GM23338 (cell line): ENCODE results near the gene NDUFAF8. TPM values are rescaled to one million over a fixed set of nuclear protein-coding genes. Genes with fewer than 3 reads are reported as not detected.

ENCODE experiments used
- ATAC-seq: fragments of 200-7000 bp; cut with Tn5 transposase; 3 replicates; pipeline ENCODE4 v1.9.1; 2020
- DNase-seq: peaks from one replicate; pipeline ENCODE4 v3.0.0-alpha.2; 2015; ENCODE audit warnings: low spot score
- H2AFZ ChIP-seq: fragments of 200-600 bp; sonication (generic); 2 replicates; pipeline ENCODE4 v1.8.0; 2016; ENCODE audit warnings: antibody characterized with exemption, mild to moderate bottlenecking, moderate library complexity
- H3F3A ChIP-seq: fragments of 200-600 bp; sonication (generic); replicated peaks from 2 replicates; pipeline ENCODE4 v1.8.0; 2017; ENCODE audit warnings: antibody characterized with exemption, mixed run types, low read depth
- H3K27ac ChIP-seq: fragments of 200-600 bp; sonication (generic); 2 replicates; pipeline ENCODE4 v1.6.1; 2016; ENCODE audit warnings: low read depth
- H3K27me3 ChIP-seq: fragments of 200-600 bp; sonication (generic); 2 replicates; pipeline ENCODE4 v1.8.0; 2016; ENCODE audit warnings: mild to moderate bottlenecking, mixed run types, moderate library complexity; ENCODE audit not compliant: insufficient read depth
- H3K36me3 ChIP-seq: fragments of 200-600 bp; sonication (generic); 2 replicates; pipeline ENCODE4 v1.8.0; 2016; ENCODE audit warnings: mild to moderate bottlenecking; ENCODE audit not compliant: insufficient read depth
- H3K4me1 ChIP-seq: fragments of 200-600 bp; sonication (generic); 2 replicates; pipeline ENCODE4 v1.8.0; 2016; ENCODE audit warnings: mild to moderate bottlenecking, moderate library complexity; ENCODE audit not compliant: insufficient read depth
- H3K4me2 ChIP-seq: fragments of 200-600 bp; sonication (generic); 2 replicates; pipeline ENCODE4 v1.7.1; 2017; ENCODE audit warnings: mixed run types
- H3K4me3 ChIP-seq: fragments of 200-600 bp; sonication (generic); 2 replicates; pipeline ENCODE4 v1.6.1; 2016; ENCODE audit warnings: mixed run types
- H3K79me2 ChIP-seq: fragments of 200-600 bp; sonication (generic); replicated peaks from 2 replicates; pipeline ENCODE4 v1.8.0; 2017; ENCODE audit warnings: mild to moderate bottlenecking; ENCODE audit not compliant: insufficient read depth
- H3K9me2 ChIP-seq: fragments of 200-600 bp; sonication (generic); 2 replicates; pipeline ENCODE4 v1.8.0; 2017; ENCODE audit not compliant: insufficient read depth
- H4K20me1 ChIP-seq: fragments of 200-600 bp; sonication (generic); replicated peaks from 2 replicates; pipeline ENCODE4 v1.8.0; 2017; ENCODE audit warnings: mild to moderate bottlenecking; ENCODE audit not compliant: insufficient read depth
- H3K27ac Mint-ChIP-seq: 2 replicates; pipeline ENCODE4 v1.8.0; 2020; ENCODE audit warnings: inconsistent platforms, mild to moderate bottlenecking, moderate library complexity, mixed read lengths
- H3K27me3 Mint-ChIP-seq: 3 replicates; pipeline ENCODE4 v1.8.0; 2022; ENCODE audit warnings: low read depth, mild to moderate bottlenecking, moderate library complexity, mixed read lengths, inconsistent platforms; ENCODE audit not compliant: insufficient read depth, poor library complexity
- H3K36me3 Mint-ChIP-seq: 3 replicates; pipeline ENCODE4 v1.8.0; 2021; ENCODE audit warnings: low read depth, mild to moderate bottlenecking, inconsistent platforms, moderate library complexity, mixed read lengths
- H3K4me1 Mint-ChIP-seq: 3 replicates; pipeline ENCODE4 v1.8.0; 2020; ENCODE audit warnings: mild to moderate bottlenecking, inconsistent platforms, mixed read lengths
- H3K4me3 Mint-ChIP-seq: 3 replicates; pipeline ENCODE4 v1.8.0; 2021; ENCODE audit warnings: moderate library complexity, mild to moderate bottlenecking, inconsistent platforms, mixed read lengths
- H3K9me3 Mint-ChIP-seq: 3 replicates; pipeline ENCODE4 v1.8.0; 2020; ENCODE audit warnings: moderate library complexity, mild to moderate bottlenecking, inconsistent platforms, mixed read lengths
- CREB1 ChIP-seq: fragments of 250-450 bp; sonication (Bioruptor Pico); IDR thresholded peaks from 2 replicates; pipeline ENCODE4 v1.5.0; 2020; ENCODE audit warnings: low read depth, mild to moderate bottlenecking, moderate library complexity
- CTCF ChIP-seq, 2 experiments: fragments of 200-600 bp in 1 of 2; sonication (generic) in 1 of 2; conservative IDR thresholded peaks; 2 replicates each; pipeline versions ENCODE4 v1.5.1 to v1.6.1; 2016 to 2017; ENCODE audit warnings: antibody characterized with exemption in 2 of 2, low read depth in 2 of 2, mild to moderate bottlenecking in 2 of 2, moderate library complexity in 1 of 2
- ETS1 ChIP-seq: IDR thresholded peaks from 2 replicates; pipeline ENCODE4 v1.6.1; 2016; ENCODE audit warnings: antibody characterized with exemption
- EZH2 ChIP-seq: fragments of 200-600 bp; sonication (generic); IDR thresholded peaks from one replicate; pipeline ENCODE4 v1.8.0; 2017; ENCODE audit warnings: antibody characterized with exemption, mild to moderate bottlenecking, low read depth; ENCODE audit not compliant: unreplicated experiment
- EZH2phosphoT487 ChIP-seq: fragments of 200-600 bp; sonication (generic); IDR thresholded peaks from one replicate; pipeline ENCODE4 v1.8.1; 2018; ENCODE audit warnings: antibody characterized with exemption; ENCODE audit not compliant: unreplicated experiment
- JUNB ChIP-seq: IDR thresholded peaks from one replicate; pipeline ENCODE4 v1.6.1; 2016; ENCODE audit warnings: antibody characterized with exemption; ENCODE audit not compliant: unreplicated experiment
- NANOG ChIP-seq: IDR thresholded peaks from 2 replicates; pipeline ENCODE4 v1.6.1; 2016; ENCODE audit warnings: antibody characterized with exemption, borderline replicate concordance
- POLR2AphosphoS5 ChIP-seq: IDR thresholded peaks from 2 replicates; pipeline ENCODE4 v1.6.1; 2016; ENCODE audit warnings: antibody characterized with exemption, low read depth
- REST ChIP-seq: IDR thresholded peaks from one replicate; pipeline ENCODE4 v1.6.1; 2018; ENCODE audit warnings: antibody characterized with exemption; ENCODE audit not compliant: unreplicated experiment
- STAT1 ChIP-seq: IDR thresholded peaks from one replicate; pipeline ENCODE4 v1.6.1; 2016; ENCODE audit warnings: antibody characterized with exemption; ENCODE audit not compliant: unreplicated experiment
- ZNF114 ChIP-seq: fragments of 250-450 bp; sonication (Bioruptor Pico); IDR thresholded peaks from 2 replicates; pipeline ENCODE4 v1.5.0; 2020; ENCODE audit warnings: mild to moderate bottlenecking, moderate library complexity
- ZNF331 ChIP-seq: fragments of 250-450 bp; sonication (Bioruptor Pico); IDR thresholded peaks from 2 replicates; pipeline ENCODE4 v1.5.0; 2020; ENCODE audit warnings: low read depth, mild to moderate bottlenecking, moderate library complexity
- ZNF462 ChIP-seq: fragments of 250-450 bp; sonication (Bioruptor Pico); IDR thresholded peaks from 2 replicates; pipeline ENCODE4 v1.5.0; 2020; ENCODE audit warnings: mild to moderate bottlenecking, moderate library complexity
- polyA plus RNA-seq: library from polyadenylated mRNA; unstranded; fragments of >200 nt; fragmentation: Nextera tagmentation; extraction: Ambion mirVana; gene quantifications from 2 replicates; pipeline ENCODE4 v1.2.1, GENCODE V29; 2016
- total RNA-seq: library from RNA; depleted of rRNA; stranded (reverse); fragments of >200 nt; shearing (Covaris generic); gene quantifications from 2 replicates; pipeline ENCODE4 v1.2.3, GENCODE V29; 2014

The NDUFAF8 gene
- total and polyA plus RNA-seq, 2 experiments from 2014 or later: 21.5 to 156 TPM

GRCh38 chr17:81280571-81280970 is 41.5 kb downstream of the NDUFAF8 start:
- no peak for ATAC-seq
- H3K27ac Mint-ChIP-seq: no peak overlapping the region

More at GRCh38 chr17:81280571-81280970, 41.5 kb downstream of the NDUFAF8 start:
- no peak overlapping the region for H3K4me3 ChIP-seq
- peaks cover 13% of the 10 kb centered on the region for H3K36me3 Mint-ChIP-seq
- no peak overlapping the region for H3K4me3 Mint-ChIP-seq
- H3K36me3 ChIP-seq: no peaks in the 10 kb centered on the region; the same call in 1 of the 2 replicates
- no peaks in the 10 kb centered on the region for H3F3A ChIP-seq
- no peaks in the 10 kb centered on the region for H3K9me2 ChIP-seq
- no peak for DNase-seq
- peaks cover 7% of the 10 kb centered on the region for H3K4me1 Mint-ChIP-seq
- TF ChIP-seq REST (no peak), ZNF331 (no peak), CTCF (conservative IDR thresholded peaks at IDR 0.05; ENCODE audit: low read depth in 2 of 2) (no peak), ETS1 (no peak), POLR2AphosphoS5 (no peak), ZNF114 (CRISPR knock-in tag) (no peak), EZH2phosphoT487 (no peak), NANOG (no peak), CREB1 (CRISPR knock-in tag) (no peak), STAT1 (no peak), EZH2 (no peak), ZNF462 (CRISPR knock-in tag) (no peak), JUNB (no peak)
- peaks cover 4% of the 10 kb centered on the region for H3K27me3 Mint-ChIP-seq
- no peak overlapping the region for H3K4me2 ChIP-seq
- no peak overlapping the region for H2AFZ ChIP-seq
- H4K20me1 ChIP-seq: no peaks in the 10 kb centered on the region
- H3K79me2 ChIP-seq: peaks cover 9% of the 10 kb centered on the region; the same call in 1 of the 2 replicates
- H3K4me1 ChIP-seq: no peaks in the 10 kb centered on the region
- H3K27ac ChIP-seq: no peak overlapping the region
- H3K9me3 Mint-ChIP-seq: no peaks in the 10 kb centered on the region
- H3K27me3 ChIP-seq: no peaks in the 10 kb centered on the region
